Renal pelvis (tissue), 4 donors: Measurements from ENCODE around the gene GCC2. TPM values are rescaled to one million over a fixed set of nuclear protein-coding genes. Genes with fewer than 3 reads are reported as not detected.
"Not testable (repeated sequence)": the region's sequence is repeated elsewhere in the genome, so short reads cannot be mapped to it uniquely, and the experiment has no call there.

Experiments
- DNase-seq: peaks from one replicate; pipeline ENCODE4 v3.0.0-alpha.2; 2013
- polyA plus RNA-seq, 3 donors: library from polyadenylated mRNA; unstranded; fragments of 120-200 nt; gene quantifications; one replicate each; pipeline ENCODE4 v1.2.1, GENCODE V29; 2013; ENCODE audit not compliant: insufficient read length in 3 of 3

GCC2 gene
- polyA plus RNA-seq, 3 donors = 43.4 to 68.4 (median 56.5) TPM

- no peak for DNase-seq
Measured at GRCh38 chr2:108428286-108429009, 20.6 kb upstream of the GCC2 start.

DNA sequence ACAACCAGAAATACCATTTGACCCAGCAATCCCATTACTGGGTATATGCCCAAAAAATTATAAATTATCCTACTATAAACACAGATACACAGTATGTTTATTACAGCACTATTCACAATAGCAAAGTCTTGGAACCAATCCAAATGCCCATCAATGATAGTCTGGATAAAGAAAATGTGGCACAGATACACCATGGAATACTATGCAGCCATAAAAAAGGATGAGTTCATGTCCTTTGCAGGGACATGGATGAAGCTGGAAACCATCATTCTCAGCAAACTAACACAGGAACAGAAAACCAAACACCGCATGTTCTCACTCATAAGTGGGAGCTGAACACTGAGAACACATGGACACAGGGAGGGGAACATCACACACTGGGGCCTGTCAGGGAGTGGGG lies 13.4 kb upstream of the GCC2 start:
- DNase-seq = not testable (repeated sequence)

GRCh38 chr2:108436976-108437375 lies 12.0 kb upstream of the GCC2 start:
- DNase-seq = no peak

- no peak for DNase-seq
Measured at GRCh38 chr2:108441712-108442111, 7.3 kb upstream of the GCC2 start.

- no peak for DNase-seq
Measured at GRCh38 chr2:108444941-108445840, 3.8 kb upstream of the GCC2 start.

- no peak for DNase-seq
Measured at GRCh38 chr2:108446703-108447102, 2.3 kb upstream of the GCC2 start.

GRCh38 chr2:108447947-108448677 lies 894 bp upstream of the GCC2 start:
- DNase-seq = no peak

GRCh38 chr2:108449410-108450130 lies 564 bp downstream of the GCC2 start:
- DNase-seq = peak; percentile 55

DNA sequence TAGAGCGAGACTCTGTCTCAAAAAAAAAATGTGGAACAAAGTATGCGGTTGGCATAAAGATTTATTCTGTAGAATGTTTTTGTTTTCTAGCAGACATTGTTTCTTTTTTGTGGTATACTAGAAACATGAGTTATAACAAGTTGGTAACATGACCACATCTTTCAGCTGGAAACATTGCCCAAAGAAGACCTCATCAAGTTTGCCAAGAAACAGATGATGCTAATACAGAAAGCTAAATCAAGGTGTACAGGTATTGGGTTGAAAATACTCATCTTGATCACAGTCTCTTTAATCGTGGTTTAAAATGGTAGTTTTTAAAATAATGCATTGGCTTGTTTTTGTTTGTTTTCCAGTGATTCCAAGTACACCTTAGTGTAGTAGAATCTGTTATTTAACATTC lies 1.9 kb downstream of the GCC2 start:
- DNase-seq = no peak

DNA sequence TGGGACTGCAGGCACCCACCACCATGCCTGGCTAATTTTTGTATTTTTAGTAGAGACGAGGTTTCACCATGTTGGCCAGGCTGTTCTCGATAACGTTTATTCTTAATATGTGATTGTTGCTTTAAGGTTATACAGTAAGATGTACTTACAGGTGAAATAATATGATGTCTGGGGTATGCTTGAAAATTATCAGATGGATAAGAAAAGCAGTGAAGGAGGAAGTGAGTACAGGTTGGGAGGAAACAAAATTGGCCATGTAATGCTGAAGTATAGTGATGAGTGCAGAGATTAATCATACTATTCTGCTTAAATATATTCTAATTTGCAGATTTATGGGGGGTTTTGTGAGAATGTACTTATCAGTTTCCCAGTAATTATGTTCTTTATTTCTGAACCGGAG lies 3.0 kb downstream of the GCC2 start:
- no peak for DNase-seq

DNA sequence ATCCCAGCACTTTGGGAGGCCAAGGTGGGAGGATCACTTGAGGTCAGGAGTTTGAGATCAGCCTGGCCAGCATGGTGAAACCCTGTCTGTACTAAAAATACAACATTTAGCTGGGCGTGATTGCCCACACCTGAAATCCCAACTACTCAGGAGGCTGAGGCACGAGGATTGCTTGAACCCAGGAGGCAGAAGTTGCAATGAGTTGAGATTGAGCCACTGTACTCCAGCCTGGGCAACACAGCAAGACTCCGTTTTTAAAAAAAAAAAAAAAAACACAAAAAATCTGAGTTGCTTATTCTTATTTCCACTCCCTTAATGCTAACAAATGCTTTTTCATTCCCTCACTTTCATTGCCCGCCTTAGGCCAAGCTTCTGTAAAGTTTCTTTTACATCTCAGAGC lies 4.5 kb downstream of the GCC2 start:
- DNase-seq = not testable (repeated sequence)

DNA sequence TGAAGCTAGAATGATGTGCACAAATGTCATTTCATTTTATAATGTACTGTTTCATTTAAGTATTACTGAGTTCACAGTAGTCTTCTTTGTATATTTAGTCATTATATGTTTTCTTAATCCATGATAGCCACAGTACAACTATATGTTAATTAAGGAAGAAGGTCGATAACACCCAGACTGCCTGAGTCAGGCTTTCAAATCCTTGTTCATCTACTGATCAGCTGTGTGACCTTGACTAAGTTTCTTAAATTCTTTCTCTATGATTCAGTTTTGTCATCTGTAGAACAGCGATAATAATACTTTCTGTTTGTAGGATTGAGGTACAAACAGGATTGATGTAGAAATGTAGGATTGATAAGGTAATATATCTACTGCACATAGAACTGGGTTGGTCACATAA lies 5.4 kb downstream of the GCC2 start:
- DNase-seq = no peak

- no peak for DNase-seq
Measured at GRCh38 chr2:108455571-108455970, 6.6 kb downstream of the GCC2 start.

DNA sequence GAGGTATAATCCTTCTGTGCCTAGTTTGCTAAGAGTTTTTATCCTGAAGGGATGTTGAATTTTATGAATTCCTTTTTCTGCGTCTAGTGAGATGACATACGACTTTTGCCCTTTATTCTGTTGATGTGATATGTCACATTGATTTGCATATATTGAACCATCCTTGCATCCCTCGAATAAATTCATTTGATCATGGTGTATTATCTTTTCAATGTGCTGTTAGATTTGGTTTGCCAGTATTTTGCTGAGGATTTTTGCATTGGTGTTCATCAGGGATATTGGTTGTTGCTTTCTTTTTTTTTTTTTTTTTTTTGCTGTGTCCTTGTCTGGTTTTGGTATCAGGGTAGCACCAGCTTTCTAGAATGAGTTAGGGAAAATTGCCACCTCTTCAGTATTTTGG lies 9.1 kb downstream of the GCC2 start:
- DNase-seq = no peak

DNA sequence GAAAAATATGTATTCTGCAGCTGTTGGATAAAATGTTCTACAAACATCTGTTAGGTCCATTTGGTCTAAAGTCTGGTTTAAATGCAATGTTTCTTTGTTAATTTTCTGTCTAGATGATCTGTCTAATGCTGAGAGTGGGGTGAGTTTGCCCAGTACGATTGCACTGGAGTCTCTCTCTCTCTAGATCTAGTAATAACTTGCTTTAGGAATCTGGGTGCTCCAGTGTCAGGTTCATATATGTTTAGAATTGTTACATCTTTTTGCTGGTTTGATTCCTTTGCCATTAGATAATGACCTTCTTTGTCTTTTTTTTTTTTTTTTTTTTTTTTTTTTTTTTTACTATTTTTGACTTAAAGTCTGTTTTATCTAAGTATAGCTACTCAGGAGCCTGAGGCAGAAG lies 10.4 kb downstream of the GCC2 start:
- DNase-seq = no peak

GRCh38 chr2:108460345-108461037 lies 11.5 kb downstream of the GCC2 start:
- no peak for DNase-seq

DNA sequence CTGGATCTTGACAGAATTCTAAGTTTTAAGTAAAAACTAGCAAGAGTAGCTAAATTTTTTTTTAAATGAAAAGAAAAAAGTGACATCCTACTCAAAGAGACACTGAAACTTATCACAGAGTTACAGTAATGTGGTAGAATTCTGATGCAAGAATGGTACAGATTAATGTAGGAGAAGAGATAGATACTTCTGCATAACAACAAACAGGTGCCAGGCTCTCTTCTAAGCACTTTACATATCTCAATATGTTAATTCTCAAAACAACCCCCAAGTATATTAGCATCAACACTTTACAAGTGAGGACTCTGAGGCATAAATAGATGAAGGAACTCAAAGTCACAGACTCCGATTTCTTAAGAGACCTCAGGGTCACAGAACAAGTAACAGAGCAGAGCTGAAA lies 28.1 kb downstream of the GCC2 start:
- DNase-seq = no peak

DNA sequence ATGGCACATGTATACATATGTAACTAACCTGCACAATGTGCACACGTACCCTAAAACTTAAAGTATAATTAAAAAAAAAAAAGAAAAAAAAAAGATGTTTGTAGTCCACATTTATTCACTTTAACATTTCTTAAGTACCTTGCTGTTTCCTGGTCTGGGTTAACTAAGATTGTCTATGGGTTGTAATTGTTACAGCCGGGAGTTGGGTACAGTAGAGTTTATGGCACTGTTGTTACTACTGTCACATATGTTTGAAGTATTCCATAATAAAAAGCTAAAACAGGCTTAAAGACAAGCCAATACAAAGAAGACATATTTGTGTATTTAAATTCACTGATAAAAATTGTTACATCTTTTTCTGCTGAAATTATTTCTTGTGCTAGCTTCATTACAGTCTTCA lies 36.2 kb downstream of the GCC2 start:
- no peak for DNase-seq

DNA sequence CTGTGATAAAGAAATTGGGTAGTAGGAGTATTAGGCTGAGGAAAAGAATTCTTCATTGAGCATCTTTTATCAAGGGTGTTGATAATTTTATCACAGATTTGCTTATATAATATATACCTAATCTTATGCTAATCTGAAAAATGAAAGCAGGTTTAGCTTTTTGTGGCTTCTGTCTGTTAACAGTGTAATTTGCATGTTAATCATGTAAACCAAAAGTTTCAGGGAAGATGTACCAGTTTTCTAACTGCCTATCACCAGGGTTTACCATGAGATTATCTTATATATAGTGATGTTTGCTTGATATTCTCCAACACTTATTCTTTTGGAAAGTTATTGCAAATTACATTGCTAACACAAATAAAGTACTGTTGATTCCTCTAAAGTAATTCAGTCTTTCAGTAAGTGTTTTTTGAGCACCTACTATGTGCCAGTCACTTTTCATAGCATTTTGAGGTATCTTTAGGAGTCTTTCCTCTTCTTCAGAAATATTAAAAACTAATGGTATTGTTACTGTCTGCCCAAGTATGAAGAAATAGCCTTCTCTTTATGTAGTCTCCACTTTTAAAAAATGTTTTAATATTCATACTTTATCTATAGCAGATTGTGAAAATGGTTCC lies 41.6 kb downstream of the GCC2 start:
- no peak for DNase-seq

- DNase-seq = no peak
Measured at GRCh38 chr2:108491848-108492247, 42.8 kb downstream of the GCC2 start.

- DNase-seq = no peak
Measured at GRCh38 chr2:108492364-108492763, 43.4 kb downstream of the GCC2 start.
